AG08396 (cell line): ENCODE data around the gene PRPF8.
"Not testable (repeated sequence)": the region's sequence is repeated elsewhere in the genome, so short reads cannot be mapped to it uniquely, and the experiment has no call there.

Source experiments
- DNase-seq: peaks from one replicate; pipeline ENCODE4 v3.0.0; 2012; ENCODE audit warnings: low spot score, mixed read lengths

PRPF8 gene

DNA sequence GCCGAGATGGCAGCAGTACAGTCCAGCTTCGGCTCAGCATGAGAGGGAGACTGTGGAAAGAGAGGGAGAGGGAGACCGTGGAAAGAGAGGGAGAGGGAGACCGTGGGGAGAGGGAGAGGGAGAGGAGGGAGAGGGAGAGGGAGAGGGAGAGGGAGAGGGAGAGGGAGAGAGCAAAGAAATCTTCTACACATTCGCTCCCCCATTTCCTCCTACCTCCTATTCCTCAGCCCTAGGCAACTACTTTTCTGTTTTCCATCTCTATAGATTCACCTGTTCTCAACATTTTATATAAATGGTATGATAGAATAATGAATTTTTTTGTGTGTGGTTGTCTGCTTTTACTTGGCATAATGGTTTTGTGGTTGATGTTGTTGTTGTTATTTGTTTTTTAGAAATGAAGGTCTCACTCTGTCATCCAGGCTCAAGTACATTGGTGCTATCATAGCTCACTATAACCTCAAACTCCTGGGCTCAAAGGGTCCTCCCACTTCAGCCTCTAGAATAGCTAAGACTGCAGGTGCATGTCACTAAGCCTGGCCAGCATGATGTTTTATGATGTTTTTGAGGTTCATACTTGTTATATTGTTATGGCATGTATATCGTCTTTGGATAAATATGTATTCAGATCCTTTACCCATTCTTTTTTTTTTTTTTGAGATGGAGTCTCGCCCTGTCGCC, 6.0 kb upstream of the PRPF8 start:
- DNase-seq = no peak

- DNase-seq = not testable (repeated sequence)
These were observed 3.7 kb upstream of the PRPF8 start for GRCh38 chr17:1688405-1688804.

GRCh38 chr17:1686086-1686485, 1.4 kb upstream of the PRPF8 start:
- no peak for DNase-seq

DNA sequence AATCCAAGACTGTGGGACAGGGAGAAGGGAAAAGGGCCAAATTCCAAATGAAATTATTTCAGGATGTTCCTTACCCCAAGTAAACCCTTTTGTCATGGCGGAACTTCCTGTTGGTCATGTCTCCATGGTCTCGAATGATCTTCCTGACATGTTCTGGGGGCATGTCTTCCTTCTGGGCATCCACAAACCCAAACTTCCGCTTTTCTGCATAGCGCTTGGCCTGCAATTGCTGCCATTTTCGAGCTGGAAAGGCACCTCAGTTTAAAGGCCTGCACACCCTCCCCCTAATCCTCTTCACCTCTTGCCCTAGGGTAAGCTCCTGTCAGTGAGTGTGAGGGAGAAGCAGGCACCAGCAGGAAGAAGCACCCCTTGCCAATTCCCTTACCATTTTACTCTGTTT, 1.2 kb downstream of the PRPF8 start:
- DNase-seq = no peak

DNA sequence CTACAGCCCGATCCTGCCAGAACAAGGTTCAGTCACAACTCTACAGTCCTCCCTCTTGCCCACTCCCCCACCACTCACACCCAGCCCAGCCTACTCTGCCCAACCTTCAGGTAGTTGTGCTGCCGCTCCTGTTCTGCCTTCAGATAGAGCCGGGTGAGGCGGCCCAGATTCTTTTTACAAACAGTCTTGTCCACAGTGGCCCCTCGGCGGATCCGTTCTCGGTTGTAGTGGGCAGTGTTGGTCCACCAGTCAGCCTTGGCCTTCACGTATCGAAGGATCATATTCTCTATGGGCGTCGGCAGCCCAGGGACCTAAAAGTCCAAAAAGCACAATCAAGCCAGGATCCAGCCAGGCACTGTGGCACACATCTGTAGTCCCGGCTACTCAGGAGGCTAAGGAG, 8.3 kb downstream of the PRPF8 start:
- DNase-seq = no peak

GRCh38 chr17:1673041-1673785, 11.5 kb downstream of the PRPF8 start:
- no peak for DNase-seq

- DNase-seq = not testable (repeated sequence)
These were observed 20.7 kb downstream of the PRPF8 start for GRCh38 chr17:1663934-1664333.

DNA sequence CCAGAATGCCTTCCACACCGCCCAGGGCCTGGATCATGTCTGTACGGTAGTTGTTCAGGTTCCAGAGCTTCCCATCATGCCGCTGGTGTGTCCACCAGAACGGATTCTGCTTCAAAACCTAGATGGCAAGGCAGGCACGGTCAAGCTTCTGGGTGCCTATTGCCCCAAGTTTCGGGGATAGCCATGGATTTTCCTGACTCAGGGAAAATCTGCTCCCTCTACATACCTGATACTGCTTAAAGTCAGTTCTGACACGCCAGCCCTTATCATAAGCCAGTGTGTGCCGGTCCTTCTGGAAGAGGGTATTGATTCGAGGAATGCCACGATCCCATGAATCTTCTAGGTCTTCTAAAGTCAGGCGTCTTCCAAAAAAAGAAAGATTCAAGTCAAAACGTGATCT, 23.6 kb downstream of the PRPF8 start:
- DNase-seq = no peak

GRCh38 chr17:1658100-1658499, 26.6 kb downstream of the PRPF8 start:
- DNase-seq = no peak

- no peak for DNase-seq
These were observed 30.9 kb downstream of the PRPF8 start for GRCh38 chr17:1653735-1654134.

DNA sequence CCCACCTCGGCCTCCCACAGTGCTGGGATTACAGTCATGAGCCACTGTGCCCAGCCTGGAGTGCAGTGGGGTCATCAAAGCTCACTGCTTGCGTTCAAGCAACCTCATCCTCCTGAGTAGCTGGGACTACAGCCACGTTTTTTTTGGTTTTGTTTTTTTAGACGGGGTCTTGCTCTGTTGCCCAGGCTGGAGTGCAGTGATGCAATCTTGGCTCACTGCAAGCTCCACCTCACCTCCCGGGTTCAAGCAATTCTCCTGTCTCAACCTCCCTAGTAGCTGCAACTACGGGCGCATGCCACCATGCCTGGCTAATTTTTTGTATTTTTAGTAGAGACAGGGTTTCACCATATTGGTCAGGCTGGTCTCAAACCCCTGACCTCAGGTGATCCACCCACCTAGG, 31.9 kb downstream of the PRPF8 start:
- not testable (repeated sequence) for DNase-seq

GRCh38 chr17:1651559-1651844, 33.2 kb downstream of the PRPF8 start:
- no peak for DNase-seq

DNA sequence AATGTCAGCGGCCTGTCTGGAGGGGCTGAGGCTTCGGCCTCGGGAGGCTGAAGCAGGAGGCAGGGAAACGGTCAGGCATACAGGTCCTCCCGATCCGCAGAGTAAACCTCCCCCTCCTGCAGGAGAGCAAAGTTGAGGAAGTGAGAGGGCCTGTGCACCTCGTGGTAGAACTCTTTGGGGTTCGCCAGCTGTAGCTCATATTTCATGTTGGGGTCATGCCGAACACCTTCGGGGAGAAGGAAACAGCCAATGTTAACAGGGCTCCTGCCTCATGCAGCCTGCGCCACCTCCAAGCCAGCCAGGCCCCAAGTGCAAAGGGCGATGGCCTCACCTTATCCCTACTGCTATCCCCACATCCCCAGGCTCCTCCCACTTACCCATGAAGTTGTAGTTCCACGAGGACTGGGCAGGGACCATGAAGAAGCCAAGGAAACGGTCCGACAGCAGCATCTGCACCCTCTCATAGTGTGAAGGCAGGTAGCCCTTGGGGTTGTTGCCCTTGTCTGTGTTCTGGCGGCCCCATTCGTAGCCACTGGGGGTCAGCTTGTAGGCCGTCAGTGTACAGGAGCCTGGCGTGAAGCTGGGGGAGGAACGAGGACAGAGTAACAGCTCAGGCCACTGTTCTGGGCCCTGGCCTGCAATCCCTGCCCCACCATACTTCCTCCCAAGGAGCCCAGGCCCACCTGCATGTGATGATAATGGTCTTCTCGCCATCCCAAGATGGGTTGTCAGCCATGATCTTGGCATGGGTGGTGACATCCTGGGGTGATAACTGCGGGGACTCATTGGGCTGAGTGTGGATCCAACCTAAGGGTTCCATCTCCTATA, 33.7 kb downstream of the PRPF8 start:
- no peak for DNase-seq

DNA sequence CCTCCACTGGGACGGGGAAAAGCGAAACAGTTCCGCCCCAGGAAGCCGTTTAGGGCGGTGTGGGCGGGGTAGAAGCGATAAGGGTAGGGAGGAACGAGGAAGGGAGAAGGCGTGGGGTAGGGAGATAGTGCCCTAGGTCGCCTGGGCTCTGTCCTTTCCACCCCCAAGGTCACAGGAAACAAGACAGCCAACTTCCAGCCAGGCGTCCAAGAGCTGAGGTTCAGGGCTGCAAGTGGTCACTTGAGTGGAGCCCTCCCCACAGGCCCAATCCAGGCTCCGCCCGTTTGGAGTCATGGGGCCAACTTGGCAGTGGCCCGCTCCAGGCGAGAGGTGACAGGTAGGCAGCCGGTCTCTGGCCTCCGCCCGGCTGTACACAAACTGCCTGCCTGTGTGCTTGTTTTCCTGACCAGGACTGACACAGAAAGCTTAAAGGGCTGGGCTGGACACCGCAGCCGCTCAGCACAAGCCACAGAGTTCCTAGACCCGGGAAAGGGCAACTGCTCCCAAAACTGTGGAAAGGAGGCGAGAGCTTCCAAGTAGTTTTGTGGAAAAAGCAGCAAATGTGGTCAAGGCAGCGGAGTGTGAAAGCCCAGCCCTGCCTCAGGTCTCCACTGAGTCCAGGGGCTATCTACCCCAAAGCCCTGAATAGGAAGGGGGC, 34.7 kb downstream of the PRPF8 start, which contains the start of gene RILP:
Gene RILP, minus strand, starts transcription at position 23 of the 658 bp plus-strand sequence. CDS start 62 bp downstream, outside the sequence.
- peak; percentile 57 for DNase-seq

DNA sequence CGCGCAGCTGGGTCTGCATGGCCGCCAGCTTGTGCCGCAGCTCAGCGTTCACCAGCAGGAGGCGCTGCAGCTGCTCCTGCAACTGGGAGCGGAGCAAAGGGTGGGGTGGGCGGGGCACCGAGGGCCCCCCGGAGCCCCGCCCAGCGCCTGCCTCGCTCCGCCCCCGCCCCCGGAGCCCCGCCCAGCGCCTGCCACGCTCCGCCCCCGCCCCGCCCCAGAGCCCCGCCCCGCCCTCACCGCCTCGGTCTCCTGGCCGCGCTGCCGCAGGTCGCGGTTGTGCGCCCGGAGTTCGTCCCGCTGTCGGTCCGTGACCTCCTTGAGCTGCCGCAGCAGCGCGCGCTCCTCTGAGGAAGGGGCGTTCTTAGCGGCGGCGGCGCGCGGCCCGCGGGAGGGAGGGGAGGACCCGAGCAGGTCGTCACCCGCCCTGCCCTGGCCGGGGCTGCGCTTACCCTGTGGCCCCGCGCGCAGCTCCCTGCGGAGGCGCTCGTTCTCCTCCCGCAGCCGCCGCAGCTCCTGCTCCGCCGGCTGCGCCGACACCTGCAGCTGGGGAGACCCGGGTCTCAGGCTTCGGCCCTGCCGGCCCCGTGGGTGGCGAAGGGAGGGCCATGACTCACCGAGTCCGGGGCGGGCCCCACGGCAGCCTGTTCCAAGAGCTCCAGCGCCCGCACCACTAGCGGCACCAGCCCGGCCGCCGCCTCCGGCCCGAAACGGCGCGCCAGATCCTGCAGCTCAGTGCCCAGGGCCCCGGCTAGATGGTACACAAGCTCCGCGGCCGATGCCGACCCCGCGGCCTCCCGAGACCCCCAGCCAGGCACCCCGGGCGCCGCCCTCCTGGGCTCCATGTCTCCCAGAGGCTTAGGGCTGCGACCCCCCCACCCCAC, 35.5 kb downstream of the PRPF8 start:
- peak; percentile 99 for DNase-seq

DNA sequence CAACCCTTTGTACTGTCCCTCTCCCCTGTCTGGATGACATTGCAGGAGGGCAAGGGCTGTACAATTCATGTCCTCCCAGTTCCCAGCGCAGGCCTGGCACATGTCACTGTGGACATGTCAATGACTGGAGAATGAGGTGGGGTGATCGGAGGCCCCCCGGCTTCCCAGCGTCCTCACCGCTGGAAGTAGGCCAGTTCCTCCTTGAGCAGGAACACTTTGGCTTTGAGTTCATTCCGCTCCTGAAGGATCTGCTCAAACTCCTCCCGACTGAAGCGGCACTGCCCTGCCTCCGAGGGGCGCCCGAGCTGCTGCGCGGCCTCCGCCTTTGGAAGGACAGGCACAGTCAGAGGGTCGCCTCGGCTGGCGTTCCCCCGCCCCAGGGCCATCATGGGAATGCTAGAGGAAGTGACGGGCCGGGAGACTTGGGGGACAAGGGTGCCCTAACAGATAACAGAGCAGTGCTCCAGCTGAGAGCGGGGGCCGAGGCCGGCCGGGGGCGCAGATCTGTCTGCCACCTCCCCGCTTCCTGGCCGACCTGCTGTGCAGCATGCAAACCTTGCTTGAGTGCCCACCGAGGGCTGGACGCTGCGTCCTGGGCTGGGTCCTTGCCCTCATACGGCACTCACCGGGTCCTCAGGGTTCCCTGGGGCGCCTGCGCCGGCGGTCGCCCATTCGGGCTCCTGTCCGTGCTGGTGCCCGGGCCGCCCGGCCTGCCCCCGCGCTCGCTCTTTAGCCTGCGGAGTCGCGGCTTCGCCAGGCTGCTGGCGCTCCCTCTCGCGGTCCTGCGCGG, 36.3 kb downstream of the PRPF8 start:
- no peak for DNase-seq

GRCh38 chr17:1647802-1648171, 36.9 kb downstream of the PRPF8 start:
- DNase-seq = no peak

DNA sequence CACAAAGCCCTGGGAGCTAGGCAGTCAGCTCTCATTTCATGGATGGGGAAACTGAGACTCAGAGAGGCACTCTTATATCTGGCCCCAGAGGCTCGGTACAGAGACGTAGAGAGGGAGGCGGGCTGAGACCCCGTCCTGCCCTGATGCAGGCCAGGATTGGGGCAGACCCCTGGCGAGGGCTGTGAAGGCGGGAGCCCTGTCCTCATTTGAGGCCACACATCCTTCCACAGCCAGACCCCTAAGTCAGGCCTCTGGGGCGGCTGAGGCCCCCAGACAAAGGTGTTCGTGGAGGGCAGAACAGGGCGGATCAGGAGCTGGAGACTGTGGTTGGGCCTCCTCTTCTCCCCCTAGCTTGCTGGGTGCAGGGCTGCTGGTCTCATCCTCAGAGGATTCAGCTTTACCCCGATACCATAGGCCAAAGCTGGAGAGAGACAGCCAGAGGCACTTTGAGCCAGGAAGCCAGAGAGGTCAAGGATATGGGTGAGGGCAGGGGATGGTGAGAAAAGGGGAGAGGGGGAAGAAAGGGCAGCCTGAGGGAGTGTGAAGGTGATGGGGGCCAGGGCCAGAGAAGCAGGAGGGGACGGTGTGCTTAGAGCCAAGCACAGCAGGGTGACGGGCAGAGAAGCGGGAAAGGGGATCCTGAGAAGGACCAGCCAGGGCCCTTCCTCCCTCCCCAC, 38.3 kb downstream of the PRPF8 start:
- DNase-seq = no peak

- DNase-seq = no peak
These were observed 39.2 kb downstream of the PRPF8 start, which contains the start of gene SCARF1 for GRCh38 chr17:1645207-1646171. Gene SCARF1 (minus strand): TSS chr17:1645732. CDS start chr17:1645697, 35 bp downstream.
